NCI-H2107 (cell line): ENCODE data around the gene EXOC1L.
A peak's percentile ranks its signal among the peaks of the same experiment; 100 is the strongest.
"Not testable (repeated sequence)": the region's sequence is repeated elsewhere in the genome, so short reads cannot be mapped to it uniquely, and the experiment has no call there.

ENCODE experiments used
- DNase-seq: peaks from one replicate; lab custom pipeline; 2025; lab: John Stamatoyannopoulos, UW

The EXOC1L gene

GRCh38 chr4:55838356-55838755 is 18.8 kb downstream of the EXOC1L start:
- DNase-seq = no peak

GRCh38 chr4:55838952-55839351 is 19.4 kb downstream of the EXOC1L start:
- DNase-seq = no peak

DNA sequence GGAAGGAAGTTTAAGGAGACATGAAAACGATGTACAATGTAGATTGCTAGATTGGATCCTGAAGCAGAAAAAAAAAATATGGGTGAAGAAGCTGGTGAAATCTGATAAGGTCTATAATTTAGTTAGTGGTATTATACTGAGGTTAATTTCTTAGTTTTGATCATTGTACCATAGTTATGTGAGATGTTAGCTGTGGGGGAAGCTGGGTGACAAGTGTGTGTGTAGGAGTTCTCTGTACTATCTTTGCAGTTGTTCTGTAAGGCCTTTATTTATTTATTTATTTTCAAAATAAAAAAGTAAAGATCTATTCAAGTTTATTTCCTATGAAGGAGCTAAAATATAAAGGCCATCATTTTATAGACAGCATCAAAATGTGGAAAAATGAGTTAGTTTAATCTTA is 21.4 kb downstream of the EXOC1L start:
- DNase-seq = no peak

GRCh38 chr4:55841373-55842239 is 22.0 kb downstream of the EXOC1L start:
- not testable (repeated sequence) for DNase-seq

DNA sequence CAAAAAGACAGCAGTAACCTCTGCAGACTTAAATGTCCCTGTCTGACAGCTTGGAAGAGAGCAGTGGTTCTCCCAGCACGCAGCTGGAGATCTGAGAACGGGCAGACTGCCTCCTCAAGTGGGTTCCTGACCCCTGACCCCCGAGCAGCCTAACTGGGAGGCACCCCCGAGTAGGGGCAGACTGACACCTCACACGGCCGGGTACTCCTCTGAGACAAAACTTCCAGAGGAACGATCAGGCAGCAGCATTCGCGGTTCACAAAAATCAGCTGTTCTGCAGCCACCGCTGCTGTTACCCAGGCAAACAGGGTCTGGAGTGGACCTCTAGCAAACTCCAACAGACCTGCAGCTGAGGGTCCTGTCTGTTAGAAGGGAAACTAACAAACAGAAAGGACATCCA is 22.7 kb downstream of the EXOC1L start:
- not testable (repeated sequence) for DNase-seq

DNA sequence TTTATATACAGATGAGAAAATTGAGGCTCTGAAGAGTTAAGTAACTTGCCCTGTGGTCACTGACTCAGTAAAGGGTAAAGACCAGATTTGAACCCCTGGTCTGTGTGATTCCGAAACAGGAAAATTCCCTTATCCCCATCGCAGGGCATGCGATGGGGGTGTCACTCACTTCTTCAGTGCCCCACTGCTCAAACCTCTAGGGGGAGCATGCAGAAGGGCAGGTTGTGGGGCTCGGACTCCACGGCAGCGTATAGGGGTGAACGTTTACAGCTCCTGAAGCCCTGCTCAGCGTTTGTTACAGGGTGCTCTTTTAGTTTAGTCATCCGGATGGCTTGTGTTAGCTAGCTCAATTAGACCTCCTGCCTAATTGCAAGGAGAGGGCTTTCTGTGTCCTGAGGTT is 30.1 kb downstream of the EXOC1L start:
- no peak for DNase-seq

GRCh38 chr4:55851885-55852284 is 32.3 kb downstream of the EXOC1L start:
- DNase-seq = no peak

GRCh38 chr4:55853484-55854046 is 34.0 kb downstream of the EXOC1L start, which contains the start of gene EXOC1:
TSS of gene EXOC1 (plus strand) at chr4:55853648. CDS start at chr4:55858324, 4,676 bp downstream.
- peak; percentile 90 for DNase-seq

GRCh38 chr4:55854129-55854528 is 34.5 kb downstream of the EXOC1L start:
- DNase-seq = no peak

GRCh38 chr4:55857586-55857985 is 38.0 kb downstream of the EXOC1L start:
- DNase-seq = no peak

- DNase-seq = no peak
Observed at GRCh38 chr4:55859711-55860110, 40.1 kb downstream of the EXOC1L start.

GRCh38 chr4:55864577-55865223 is 45.1 kb downstream of the EXOC1L start:
- no peak for DNase-seq

- DNase-seq = no peak
Observed at GRCh38 chr4:55865228-55865806, 45.7 kb downstream of the EXOC1L start.

- no peak for DNase-seq
Observed at GRCh38 chr4:55866290-55866907, 46.8 kb downstream of the EXOC1L start.

DNA sequence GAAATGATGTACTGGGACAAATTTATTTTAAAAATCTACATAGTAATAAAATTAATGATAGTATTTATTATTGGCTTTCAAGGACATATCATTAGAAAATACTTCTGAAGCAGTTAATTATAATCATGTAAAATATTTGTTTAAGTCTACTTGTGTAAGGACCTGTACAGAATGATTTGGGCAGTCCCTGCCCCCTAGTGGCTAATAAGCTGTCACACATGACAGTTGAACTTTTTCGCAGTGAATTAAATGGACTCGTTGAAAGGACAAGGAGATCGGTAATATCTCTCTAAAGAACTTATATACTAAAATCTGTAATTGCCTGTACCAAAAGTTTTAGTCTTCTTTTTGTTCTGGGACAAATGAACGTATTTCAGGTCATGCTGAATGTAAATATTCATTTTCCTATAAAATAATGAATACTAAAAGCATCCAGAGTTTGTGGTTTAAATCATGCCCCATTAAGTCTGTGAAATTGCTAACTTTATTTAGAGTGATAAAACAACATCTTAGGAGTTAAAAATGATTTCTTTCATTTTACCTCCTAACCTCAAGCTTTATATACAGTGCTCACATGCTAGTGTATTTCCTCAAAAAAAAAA is 47.5 kb downstream of the EXOC1L start:
- peak; percentile 29 for DNase-seq

DNA sequence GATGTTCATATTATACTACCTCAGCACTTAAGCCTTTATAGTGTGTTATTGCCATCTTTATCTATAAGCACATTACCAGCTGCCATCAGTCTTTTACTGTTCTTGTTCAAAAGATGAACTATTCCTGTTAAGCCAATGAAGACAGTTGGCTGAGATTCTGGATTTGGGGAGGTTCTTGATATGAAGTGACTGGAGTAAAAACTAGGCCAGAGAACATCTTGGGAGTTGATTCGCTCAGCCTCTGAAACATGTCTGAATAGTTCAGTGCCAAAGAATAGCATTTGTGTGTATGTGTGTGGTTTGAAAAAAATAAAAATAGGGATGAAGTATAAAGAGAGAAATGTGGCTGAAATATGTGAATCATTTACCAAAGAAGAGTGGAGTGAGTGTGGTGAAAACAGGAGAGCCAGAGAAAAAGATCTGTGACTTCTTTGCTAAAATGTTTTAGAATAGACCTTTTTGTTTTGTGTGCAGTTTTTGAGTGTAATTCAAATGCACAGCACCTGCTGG is 49.0 kb downstream of the EXOC1L start:
- DNase-seq = no peak

DNA sequence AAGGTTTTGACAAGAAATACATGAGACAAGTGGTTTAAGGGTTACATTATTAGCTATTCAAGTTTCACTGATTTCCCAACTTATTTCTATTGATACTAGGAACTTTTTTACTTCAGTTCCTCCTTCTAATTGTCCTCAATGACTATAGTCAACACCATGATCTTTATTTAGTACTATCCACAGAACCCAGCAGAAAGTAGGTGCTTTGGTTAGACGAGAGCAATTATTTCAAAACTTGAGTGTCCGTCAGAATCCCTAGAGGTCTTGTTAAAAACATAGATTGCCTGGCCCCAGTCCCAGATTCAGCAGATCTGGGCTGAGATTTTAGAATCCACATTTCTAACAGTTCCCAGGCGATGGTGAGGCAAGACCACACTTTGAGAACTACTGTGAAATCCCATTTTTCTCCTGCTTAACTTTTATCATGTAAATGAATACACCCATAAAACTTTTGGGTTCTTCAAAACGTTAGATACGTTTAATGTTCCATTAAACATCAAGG is 51.8 kb downstream of the EXOC1L start:
- DNase-seq = no peak

DNA sequence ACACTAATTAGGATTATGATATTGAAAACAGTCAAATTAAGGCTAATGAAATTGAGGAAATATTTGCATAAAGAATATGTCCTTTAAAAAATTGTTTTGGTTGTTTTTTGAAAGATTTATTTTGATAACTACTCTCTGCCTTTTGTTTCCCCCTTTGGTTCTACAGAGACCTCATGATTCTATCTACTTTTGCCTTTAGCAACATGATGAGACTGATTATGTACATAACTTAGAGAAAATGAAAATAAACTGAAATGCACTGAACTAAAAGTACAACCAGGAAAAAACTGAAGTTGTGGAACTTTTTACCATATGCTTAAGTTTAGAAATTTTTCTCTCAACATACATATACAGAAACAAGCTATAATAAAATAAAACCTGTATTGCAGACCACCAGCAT is 55.2 kb downstream of the EXOC1L start:
- no peak for DNase-seq

DNA sequence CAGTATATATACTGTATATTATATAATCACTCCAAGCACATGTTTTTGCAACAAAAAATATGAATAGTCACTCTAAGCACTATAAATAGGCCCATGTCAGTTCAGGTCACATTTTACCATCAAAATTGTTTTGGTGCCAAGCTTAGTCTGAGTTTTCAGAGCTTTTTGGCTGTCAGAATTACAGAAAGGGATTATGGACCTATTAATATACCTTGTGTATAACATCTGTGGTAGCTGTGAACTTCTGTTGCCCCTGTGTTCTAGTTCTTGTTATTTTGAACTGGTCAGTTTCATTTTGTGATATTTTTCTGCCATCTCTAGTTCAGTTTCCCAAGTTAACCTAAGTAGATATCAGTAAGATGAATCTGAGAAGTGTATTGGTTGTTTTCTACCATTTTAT is 56.8 kb downstream of the EXOC1L start:
- no peak for DNase-seq

DNA sequence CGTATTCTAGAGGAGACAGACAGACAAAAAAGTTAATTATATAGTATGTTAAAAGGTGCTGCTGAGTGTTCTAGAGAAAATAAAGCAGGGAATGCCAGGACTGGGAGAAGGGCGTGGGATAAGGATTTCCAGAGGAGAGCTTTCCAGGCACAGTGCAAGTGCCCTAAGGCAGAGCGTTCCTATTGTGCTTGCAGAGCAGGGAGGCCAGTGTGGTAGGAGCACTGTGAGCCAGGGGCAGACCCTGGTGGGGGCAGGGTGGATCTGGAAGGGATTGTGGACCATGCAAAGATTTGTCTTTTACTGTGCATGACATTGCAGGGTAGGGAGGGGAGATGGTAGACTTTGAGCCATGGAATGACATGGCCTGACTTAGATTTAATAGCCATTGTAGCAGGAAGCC is 59.6 kb downstream of the EXOC1L start:
- no peak for DNase-seq

DNA sequence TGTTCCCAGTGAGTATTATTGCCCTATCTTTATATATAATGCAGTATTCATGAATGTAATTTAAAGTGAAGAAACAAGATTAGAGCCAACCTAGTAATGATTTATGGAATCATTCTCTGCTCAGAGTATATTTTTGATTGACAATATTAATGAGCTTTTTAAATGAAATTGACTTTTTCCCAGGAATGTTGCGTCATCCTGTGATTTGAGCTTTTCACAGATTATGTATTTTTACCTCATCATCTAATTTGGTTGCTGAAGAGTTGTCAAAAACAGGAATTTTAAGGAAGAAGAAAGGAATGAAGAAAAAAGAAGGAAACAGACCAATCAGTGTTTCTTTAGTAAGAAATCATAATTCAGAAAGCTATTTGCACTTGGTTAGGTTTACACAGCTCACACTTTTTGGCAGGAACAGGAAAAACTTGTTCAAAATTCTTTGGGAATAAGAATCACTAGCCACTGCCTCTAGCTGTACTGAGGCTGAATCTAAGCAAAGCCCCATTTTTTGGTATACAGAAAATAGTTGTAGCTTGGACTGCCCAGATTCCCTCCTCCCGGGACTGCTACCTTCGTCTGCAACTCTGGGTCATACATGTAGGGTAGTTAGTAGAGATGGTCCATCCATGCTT is 61.2 kb downstream of the EXOC1L start:
- no peak for DNase-seq
